ENCODE results near the gene SSBP4. TPM values are rescaled to one million over a fixed set of nuclear protein-coding genes. Genes with fewer than 3 reads are reported as not detected.

Gene SSBP4
- total and polyA plus RNA-seq, 2 of the 4 experiments (the other 2 are of a cell fraction), result 14.9 to 39.7 TPM

- no peak overlapping the region for H3K56ac ChIP-seq (ENCODE audit: extremely low read depth, insufficient read depth, low read length)
- intact Hi-C loops (cut with micrococcal nuclease), result no loop called here
- H2BK15ac ChIP-seq (ENCODE audit: low read depth, low read length), result no peak overlapping the region
- H3K4me1 ChIP-seq (ENCODE audit: control insufficient read depth, insufficient read depth, low read length), result peaks cover 19% of the 10 kb centered on the region
- dilution Hi-C loops (cut with HindIII; ENCODE audit: low sequenced_read_pairs, unreplicated experiment), result no loop called here
- in situ Hi-C loops (cut with MboI; ENCODE audit: low sequenced_read_pairs), result no loop called here
- peaks cover 65% of the 10 kb centered on the region for H4K20me1 ChIP-seq (ENCODE audit: insufficient read depth, low read length)
- H2BK20ac ChIP-seq (ENCODE audit: low read depth, low read length), result no peak overlapping the region
- peak overlapping the region; percentile 65 for H2AK5ac ChIP-seq (ENCODE audit: low read depth, low read length)
- H2AFZ ChIP-seq (replicated peaks; ENCODE audit: low read length, poor library complexity), result no peak overlapping the region
- no peak overlapping the region for H3K23ac ChIP-seq (ENCODE audit: low read depth, low read length)
- H3K79me1 ChIP-seq (ENCODE audit: low read depth in 1 of 2, low read length in 2 of 2), result peaks cover 33 to 95% of the 10 kb centered on the region in 2 experiments
- ChIA-PET POLR2A (ENCODE audit: unreplicated experiment) (no interaction called here), CTCF (interaction anchor here (0.9 to 1.3 kb wide), 2 partner anchors 11 to 46 kb away, joined by 3 read pairs; no protein-coding TSS in a partner anchor)
- H3K4me3 ChIP-seq (ENCODE audit: insufficient read depth, low read depth, low read length), result no peak overlapping the region
- no peaks in the 10 kb centered on the region for H3K9me3 ChIP-seq (ENCODE audit: control insufficient read depth, insufficient read depth, low read length)
- peak overlapping the region; percentile 25; the same call in 1 of the 2 replicates for H3K27ac ChIP-seq (ENCODE audit: insufficient read depth, low read length)
- peak overlapping the region; percentile 16; the same call in 1 of the 2 replicates for H3K4me2 ChIP-seq (ENCODE audit: low read depth, low read length)
- H3K36me3 ChIP-seq (ENCODE audit: control insufficient read depth, insufficient read depth, low read length), result peaks cover 13% of the 10 kb centered on the region; the same call in 1 of the 2 replicates
- H4K8ac ChIP-seq (ENCODE audit: low read depth in 2 of 2, low read length in 2 of 2), result peak overlapping the region in 1 of 2 experiments; percentile 43; a peak in 1 of 4 replicates
- no peak overlapping the region for H2AK9ac ChIP-seq (replicated peaks; ENCODE audit: low read depth, low read length, poor library complexity)
- ATAC-seq (ENCODE audit: low read depth) (no peak), DNase-seq (no peak)
- 100% methylated on average over 2 of the region's 8 CpGs; no CpG with 5 or more reads in 1 of the 2 experiments for WGBS, 2 experiments (ENCODE audit: extremely low coverage in 2 of 2, insufficient read length in 1 of 2)
- H3K9ac ChIP-seq (ENCODE audit: low read depth, low read length), result no peak overlapping the region
- H3K4ac ChIP-seq (ENCODE audit: low read depth, low read length), result peak overlapping the region; percentile 52; the same call in 1 of the 2 replicates
- H3K14ac ChIP-seq (replicated peaks; ENCODE audit: low read depth, low read length), result 0 out of 2 replicates have a peak overlapping the region, but pooled peaks have one; percentile 45
- H2BK120ac ChIP-seq (ENCODE audit: low read depth, low read length), result 0 out of 2 replicates have a peak overlapping the region, but pooled peaks have one; percentile 27
- no TSS peak for BruUV-seq (replicated peaks)
- no peaks in the 10 kb centered on the region for H3K27me3 ChIP-seq (ENCODE audit: control insufficient read depth, insufficient read depth, low read length)
- no peak overlapping the region for H3K18ac ChIP-seq (ENCODE audit: low read depth, low read length)
- no peak overlapping the region; the same call in 1 of the 2 replicates for H4K5ac ChIP-seq (ENCODE audit: low read depth, low read length)
- no peak for TF ChIP-seq MAZ (IDR thresholded peaks at IDR 0.05; ENCODE audit: borderline replicate concordance, low read depth, low read length)
- peaks cover 24% of the 10 kb centered on the region for H3K9me1 ChIP-seq (ENCODE audit: insufficient read depth, low read length)
- H4K91ac ChIP-seq (ENCODE audit: insufficient read depth, low read depth, low read length), result peak overlapping the region; percentile 18; the same call in 1 of the 2 replicates
- no peak overlapping the region for H2BK5ac ChIP-seq (ENCODE audit: low read depth, low read length, poor library complexity, severe bottlenecking)
Observed at GRCh38 chr19:18473706-18474087, 54.5 kb downstream of the SSBP4 start.
